HFFc6 (cell line): ENCODE measurements around the gene NDUFAF8. TPM values are rescaled to one million over a fixed set of nuclear protein-coding genes. Genes with fewer than 3 reads are reported as not detected.

ENCODE experiments used
- DNase-seq: peaks from one replicate; pipeline ENCODE4 v3.0.0-alpha.2; 2018
- H3K27ac Mint-ChIP-seq: 2 replicates; pipeline ENCODE4 v1.8.0; 2020; ENCODE audit warnings: mild to moderate bottlenecking, mixed read lengths
- H3K27me3 Mint-ChIP-seq: 2 replicates; pipeline ENCODE4 v1.8.0; 2021; ENCODE audit warnings: mild to moderate bottlenecking, moderate library complexity, mixed read lengths; ENCODE audit not compliant: insufficient read depth
- H3K36me3 Mint-ChIP-seq: 2 replicates; pipeline ENCODE4 v1.8.0; 2021; ENCODE audit warnings: low read depth, mixed read lengths
- H3K4me1 Mint-ChIP-seq: 2 replicates; pipeline ENCODE4 v1.8.0; 2020; ENCODE audit warnings: low read depth, mixed read lengths
- H3K4me3 Mint-ChIP-seq: 2 replicates; pipeline ENCODE4 v1.8.0; 2020; ENCODE audit warnings: mild to moderate bottlenecking, moderate library complexity, mixed read lengths
- H3K9me3 Mint-ChIP-seq: 2 replicates; pipeline ENCODE4 v1.8.0; 2020; ENCODE audit warnings: mild to moderate bottlenecking, mixed read lengths
- CTCF ChIP-seq: fragments of 200-600 bp; sonication (generic); IDR thresholded peaks from 2 replicates; pipeline ENCODE4 v1.5.0; 2021; ENCODE audit warnings: antibody characterized with exemption, mild to moderate bottlenecking
- total RNA-seq, 6 experiments: library from RNA; stranded (reverse); fragmentation: NEBNext Ultra II Directional; extraction: Animal tissue kit (Norgen Biotek cat#: 25700); gene quantifications; 2 replicates in 1 of 6; 3 replicates in 5 of 6; pipeline ENCODE4 v1.2.3, GENCODE V29; 2021

NDUFAF8 gene
- total RNA-seq, 6 experiments from 2014 or later, result 67.0 to 103 (median 87.9) TPM

- DNase-seq, result no peak
- Mint-ChIP-seq H3K9me3 (peaks cover 4% of the 10 kb centered on the region; the same call in 1 of the 2 replicates), H3K36me3 (0 out of 2 replicates have a peak, but pooled peaks cover 5% of the 10 kb centered on the region), H3K4me3 (no peak overlapping the region), H3K27ac (no peak overlapping the region), H3K4me1 (no peaks in the 10 kb centered on the region; the same call in 1 of the 2 replicates), H3K27me3 (peaks cover 3% of the 10 kb centered on the region; the same call in 1 of the 2 replicates)
- TF ChIP-seq CTCF, result no peak
Measured at GRCh38 chr17:81247339-81247990, 8.3 kb downstream of the NDUFAF8 start.

- Mint-ChIP-seq H3K27ac (no peak overlapping the region), H3K9me3 (peaks cover 4% of the 10 kb centered on the region; the same call in 1 of the 2 replicates), H3K27me3 (0 out of 2 replicates have a peak, but pooled peaks cover 1% of the 10 kb centered on the region), H3K36me3 (0 out of 2 replicates have a peak, but pooled peaks cover 5% of the 10 kb centered on the region), H3K4me1 (no peaks in the 10 kb centered on the region; the same call in 1 of the 2 replicates), H3K4me3 (no peak overlapping the region)
- no peak for TF ChIP-seq CTCF
- DNase-seq, result no peak
Measured at GRCh38 chr17:81248649-81249048, 9.5 kb downstream of the NDUFAF8 start.

GRCh38 chr17:81249223-81250040 lies 10.3 kb downstream of the NDUFAF8 start:
- Mint-ChIP-seq H3K4me3 (no peak overlapping the region; the same call in 1 of the 2 replicates), H3K4me1 (no peaks in the 10 kb centered on the region; the same call in 1 of the 2 replicates), H3K36me3 (0 out of 2 replicates have a peak, but pooled peaks cover 5% of the 10 kb centered on the region), H3K9me3 (peaks cover 4% of the 10 kb centered on the region; the same call in 1 of the 2 replicates), H3K27ac (no peak overlapping the region), H3K27me3 (0 out of 2 replicates have a peak, but pooled peaks cover 1% of the 10 kb centered on the region)
- TF ChIP-seq CTCF, result no peak
- DNase-seq, result no peak

GRCh38 chr17:81250286-81251093 lies 11.4 kb downstream of the NDUFAF8 start:
- H3K4me1 Mint-ChIP-seq, result peaks cover 10% of the 10 kb centered on the region; the same call in 1 of the 2 replicates
- H3K27me3 Mint-ChIP-seq, result 0 out of 2 replicates have a peak, but pooled peaks cover 1% of the 10 kb centered on the region
- H3K27ac Mint-ChIP-seq, result no peak overlapping the region
- no peak overlapping the region; the same call in 1 of the 2 replicates for H3K4me3 Mint-ChIP-seq
- H3K36me3 Mint-ChIP-seq, result 0 out of 2 replicates have a peak, but pooled peaks cover 5% of the 10 kb centered on the region
- no peak for TF ChIP-seq CTCF
- H3K9me3 Mint-ChIP-seq, result peaks cover 4% of the 10 kb centered on the region; the same call in 1 of the 2 replicates
- DNase-seq, result no peak
